Measurements from ENCODE around the gene CDK15.
"Not testable (repeated sequence)": the region's sequence is repeated elsewhere in the genome, so short reads cannot be mapped to it uniquely, and the experiment has no call there.

The CDK15 gene

DNA sequence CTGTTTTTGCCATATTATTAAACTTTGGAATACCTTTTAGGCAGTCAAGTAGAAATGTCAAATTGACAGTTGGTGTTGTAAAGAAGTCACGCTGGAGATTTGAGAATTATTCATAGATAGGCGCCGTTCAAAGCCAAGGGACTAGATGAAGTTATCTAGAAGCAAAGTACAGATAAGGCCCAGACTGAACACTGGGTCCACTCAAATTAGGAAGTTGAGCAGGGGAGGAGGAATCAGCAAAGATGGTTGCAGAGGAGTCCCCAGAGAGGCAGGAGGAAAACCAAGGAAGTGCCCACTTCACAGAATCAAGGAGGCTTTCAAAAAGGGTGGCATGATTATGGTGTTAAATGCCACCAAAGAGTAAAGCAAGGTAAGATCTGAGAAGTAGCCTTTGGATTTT, 16.0 kb upstream of the CDK15 start:
- DNase-seq: no peak

DNA sequence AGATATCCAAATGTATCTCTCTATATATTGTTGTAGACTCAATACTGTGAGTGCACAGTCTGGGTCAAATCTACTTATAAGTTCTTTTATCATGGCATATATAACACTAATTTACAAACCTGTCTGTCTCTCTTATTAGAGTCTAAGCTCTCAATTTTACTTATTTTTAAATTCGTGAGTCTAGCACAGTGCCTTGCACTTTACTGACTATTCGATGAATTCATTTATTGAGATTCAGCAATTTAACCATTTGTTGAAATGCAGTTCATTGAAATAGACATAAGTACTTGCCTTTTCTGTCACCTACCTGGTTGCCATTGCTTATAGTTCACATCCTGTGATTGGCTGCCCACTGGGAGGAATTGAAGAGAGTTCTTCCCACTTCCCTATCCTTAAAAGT, 15.3 kb upstream of the CDK15 start:
- DNase-seq: no peak

DNA sequence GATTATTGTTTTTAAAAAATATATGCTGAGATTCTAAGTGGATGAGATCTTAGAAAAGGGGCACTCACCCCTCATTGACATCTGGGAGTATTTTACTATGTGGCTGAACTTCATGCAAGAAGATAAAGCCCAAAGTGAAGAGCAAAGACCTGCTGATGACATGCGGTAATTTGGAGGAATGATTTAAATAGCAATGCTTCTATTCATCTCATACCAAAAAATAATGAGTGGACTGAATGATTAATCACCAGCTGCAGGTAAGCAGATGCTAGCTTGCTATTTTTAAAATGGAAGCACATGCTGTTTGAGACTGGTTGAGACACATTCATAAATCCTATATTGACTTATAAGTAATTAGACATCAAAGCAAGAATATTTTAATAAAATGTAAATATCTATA, 12.7 kb upstream of the CDK15 start:
- DNase-seq: peak; percentile 86

DNA sequence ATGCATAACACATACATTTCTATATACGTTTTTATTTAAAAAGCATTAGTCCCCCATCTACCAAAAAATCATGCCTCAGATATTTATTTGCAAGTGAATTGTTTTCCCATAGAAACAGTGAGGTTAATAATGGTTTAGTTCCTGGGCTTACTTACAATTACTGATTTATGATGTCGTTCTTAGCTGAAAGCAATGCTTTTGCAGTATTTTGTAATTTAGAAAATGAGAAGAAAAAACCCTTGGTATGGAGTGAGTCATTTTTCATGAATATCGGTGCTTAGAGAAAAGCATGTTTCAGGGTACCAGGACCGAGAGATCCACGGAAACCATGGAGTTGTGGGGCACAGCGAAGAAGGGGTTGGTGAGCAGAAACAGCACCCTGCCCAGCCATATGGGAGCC, 12.0 kb upstream of the CDK15 start:
- DNase-seq: peak; percentile 72

DNA sequence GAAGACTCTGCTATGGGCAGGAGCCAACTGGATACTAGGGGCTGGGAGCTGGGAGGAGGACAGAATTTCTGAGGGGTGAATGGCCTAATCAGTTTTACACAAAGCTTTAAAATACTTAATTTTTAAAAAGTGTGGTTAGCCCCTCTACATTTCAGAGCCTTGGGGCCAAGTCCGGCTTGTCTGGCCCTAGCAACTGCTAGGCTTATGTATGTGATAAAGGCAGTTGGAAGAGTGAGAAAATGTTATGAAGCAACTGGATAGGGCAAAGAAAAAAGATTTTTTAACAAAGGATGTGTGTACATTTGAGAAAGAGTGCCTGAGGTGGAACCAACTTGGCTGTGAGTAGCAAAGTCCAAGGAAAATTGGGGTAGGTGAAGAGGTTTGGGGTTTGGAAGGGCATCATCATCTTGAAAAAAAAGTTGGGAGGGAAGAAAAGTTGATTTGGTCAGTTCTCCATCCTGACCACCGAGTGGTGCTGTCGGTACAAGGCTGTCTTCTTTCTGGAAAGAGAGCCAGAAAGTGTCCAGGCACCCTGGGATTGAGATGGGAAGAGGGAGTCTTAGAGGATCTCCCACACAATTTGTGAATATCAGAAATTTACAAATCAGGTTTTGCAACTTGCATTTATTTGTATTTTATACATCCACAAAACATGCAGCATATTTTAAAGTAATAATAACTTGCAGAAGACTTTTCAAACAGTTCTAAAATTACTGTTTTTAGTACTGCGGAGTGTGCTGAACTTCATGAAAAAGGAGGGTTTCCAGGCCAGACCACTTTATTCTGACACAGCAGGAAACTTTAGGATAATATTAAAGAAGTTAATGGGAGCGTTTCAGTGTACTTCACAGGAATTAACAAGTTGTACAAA, 10.5 kb upstream of the CDK15 start:
- DNase-seq: peak; percentile 71

DNA sequence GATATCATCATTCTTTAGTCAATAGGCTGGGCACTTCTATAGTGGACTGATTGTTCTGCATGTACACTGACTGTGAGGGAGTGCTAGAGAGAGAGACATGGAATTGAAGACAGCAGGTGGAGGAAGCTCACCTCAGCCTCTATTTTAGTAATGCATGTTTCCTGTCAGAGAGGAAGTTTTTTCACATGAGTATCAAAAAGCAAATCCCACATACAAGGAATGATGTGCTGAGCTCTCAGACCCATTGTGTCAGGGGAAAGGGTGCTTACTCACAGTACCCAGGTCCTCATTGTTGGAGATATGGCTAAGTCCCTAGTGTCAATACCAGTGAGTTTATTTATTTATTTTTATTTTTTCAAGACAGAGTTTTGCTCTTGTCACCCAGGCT, 9.9 kb upstream of the CDK15 start:
- peak; percentile 4 for DNase-seq

DNA sequence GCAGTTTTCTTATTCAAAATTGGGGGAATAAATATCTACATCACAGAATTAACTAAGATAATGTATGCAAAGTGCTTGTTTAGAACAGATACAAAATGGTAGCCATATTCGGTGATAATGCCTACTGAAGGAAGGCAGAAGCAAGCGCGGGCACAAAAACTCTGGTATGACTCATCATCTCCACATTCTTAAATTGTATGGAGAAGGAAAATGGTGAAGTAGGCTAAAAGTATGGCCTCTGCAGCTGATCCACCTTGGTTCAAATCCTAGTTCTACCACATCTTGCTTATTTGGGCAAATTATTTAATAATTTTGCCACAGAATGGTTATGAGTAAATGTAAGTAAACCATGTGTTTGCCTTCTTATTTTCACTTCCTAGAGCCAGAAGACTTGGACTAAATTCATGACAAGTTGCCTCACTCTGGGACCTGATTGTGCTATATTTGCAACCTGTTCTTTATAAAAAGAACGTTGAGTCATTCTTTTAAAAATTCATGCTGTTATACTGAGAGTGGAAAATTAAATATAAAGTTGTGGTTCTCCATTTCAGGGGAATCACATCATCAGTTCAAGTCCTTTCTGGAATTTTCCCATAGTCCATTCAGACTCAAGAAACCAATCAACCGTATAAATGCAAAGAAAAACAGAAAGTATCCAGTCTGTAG, 9.0 kb upstream of the CDK15 start:
- DNase-seq: peak; percentile 81

DNA sequence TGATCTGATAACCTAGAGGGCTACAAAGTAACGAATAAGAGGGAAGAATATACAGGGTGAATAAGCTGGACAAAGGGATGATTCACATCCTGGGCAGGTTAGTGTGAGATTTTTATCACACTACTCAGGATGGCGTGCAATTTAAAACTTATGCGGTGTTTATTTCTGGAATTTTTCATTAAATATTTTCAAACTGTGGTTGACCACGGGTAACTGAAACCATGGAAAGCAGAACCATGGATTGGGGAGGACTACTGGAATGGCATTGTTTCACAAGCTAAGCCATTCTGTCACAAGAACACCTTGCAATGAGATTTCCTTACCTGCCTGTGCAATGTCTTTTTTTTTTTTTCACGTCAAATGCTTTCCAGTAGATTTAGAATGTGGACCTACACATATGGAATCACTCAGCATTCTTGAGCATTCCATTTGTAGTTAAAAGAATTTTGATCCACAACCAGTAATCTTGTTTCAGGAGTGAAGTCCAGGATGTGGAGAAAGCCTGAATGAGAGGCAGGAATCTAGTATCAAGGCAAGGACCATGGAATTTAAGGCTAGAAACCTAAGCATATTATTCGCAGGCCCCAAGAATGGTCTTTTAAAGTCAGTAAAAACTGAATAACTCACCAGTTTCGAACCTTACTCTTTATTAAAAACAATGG, 8.0 kb upstream of the CDK15 start:
- DNase-seq: peak; percentile 94

DNA sequence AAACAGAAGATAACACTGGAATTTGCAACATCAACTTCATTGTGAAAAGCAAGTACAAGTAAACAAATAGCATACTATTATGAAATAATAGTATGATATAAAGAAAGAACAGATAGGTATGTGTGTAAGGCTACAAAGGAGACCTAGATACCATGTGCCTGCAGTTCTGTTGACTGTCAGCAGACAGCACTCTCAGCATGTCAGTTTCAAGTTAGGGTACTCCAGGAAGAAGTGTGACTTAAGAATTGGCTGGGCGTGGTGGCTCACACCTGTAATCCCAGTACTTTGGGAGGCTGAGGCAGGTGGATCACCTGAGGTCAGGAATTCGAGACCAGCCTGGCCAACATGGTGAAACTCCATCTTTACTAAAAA, 7.4 kb upstream of the CDK15 start:
- peak; percentile 67 for DNase-seq

DNA sequence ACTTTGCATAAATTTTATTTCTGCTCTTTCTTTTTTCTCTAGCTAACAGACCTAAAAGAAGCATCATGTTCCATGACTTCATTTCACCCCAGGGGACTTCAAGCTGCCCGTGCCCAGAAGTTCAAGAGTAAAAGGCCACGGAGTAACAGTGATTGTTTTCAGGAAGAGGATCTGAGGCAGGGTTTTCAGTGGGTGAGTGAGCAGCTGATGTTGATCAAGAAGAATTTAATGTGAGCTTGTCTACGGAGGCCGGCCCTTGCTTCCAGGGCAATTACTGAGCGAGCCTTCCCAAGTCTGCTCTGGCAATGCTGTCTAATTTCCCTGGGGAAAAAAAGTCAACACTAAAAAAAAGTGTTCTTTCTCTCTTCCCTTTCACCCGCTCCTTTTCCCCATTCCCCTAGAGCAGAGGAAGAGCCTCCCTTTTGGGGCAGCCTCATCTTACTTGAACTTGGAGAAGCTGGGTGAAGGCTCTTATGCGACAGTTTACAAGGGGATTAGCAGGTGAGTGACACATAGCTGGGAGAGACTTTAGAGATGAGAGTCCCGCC, 1.2 kb downstream of the CDK15 start:
- peak; percentile 76 for DNase-seq

DNA sequence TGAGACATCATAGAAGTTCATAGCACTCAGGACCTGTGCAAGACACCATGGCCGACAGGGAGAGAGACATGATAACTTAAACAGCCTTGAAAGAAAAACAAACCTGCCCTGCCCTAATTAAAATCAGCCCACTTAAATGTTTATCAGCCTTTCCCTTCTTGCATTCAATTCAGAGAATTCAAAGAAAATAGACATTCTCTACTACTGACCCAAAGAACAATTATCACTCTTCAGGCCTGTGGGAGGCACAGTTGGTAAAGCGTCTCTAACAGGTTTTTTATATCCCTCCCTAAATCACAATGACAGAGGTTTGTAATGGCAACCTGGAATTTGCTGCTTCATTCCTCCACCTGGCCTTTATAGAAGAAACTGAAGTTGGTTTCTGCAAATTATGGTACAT, 1.7 kb downstream of the CDK15 start:
- DNase-seq: no peak

DNA sequence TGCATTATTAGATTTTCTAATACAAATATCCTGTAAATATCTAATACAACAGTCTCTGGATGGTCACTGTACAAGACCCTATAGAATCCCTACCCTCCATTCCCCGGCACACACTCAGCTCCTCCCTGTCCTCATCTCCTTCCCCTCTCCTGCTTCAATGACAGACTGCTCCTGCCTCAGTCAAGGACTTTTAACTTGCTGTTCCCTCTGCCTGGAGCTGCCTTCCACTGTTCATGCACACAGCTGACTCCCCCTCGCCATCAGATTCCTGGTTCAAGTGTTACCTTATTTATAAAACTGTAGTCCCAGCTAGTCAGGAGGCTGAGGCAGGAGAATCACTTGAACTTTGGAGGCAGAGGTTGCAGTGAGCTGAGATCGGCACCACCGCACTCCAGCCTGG, 3.3 kb downstream of the CDK15 start:
- no peak for DNase-seq

DNA sequence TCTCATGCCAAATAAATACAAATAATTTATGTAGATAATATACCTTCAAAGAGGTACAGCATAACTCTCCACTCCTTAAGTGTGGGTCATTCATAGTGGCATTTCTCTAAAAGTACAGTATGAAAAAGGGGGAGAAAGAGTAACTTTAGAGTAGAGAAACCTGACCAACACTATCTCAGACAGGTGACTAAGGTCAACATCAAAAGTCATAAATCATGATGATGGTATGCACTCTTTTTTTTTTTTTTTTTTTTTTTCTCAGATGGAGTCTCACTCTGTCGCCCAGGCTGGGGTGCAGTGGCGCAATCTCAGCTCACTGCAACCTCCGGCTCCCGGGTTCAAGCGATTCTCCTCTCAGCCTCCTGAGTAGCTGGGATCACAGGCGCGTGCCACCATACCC, 4.3 kb downstream of the CDK15 start:
- not testable (repeated sequence) for DNase-seq

DNA sequence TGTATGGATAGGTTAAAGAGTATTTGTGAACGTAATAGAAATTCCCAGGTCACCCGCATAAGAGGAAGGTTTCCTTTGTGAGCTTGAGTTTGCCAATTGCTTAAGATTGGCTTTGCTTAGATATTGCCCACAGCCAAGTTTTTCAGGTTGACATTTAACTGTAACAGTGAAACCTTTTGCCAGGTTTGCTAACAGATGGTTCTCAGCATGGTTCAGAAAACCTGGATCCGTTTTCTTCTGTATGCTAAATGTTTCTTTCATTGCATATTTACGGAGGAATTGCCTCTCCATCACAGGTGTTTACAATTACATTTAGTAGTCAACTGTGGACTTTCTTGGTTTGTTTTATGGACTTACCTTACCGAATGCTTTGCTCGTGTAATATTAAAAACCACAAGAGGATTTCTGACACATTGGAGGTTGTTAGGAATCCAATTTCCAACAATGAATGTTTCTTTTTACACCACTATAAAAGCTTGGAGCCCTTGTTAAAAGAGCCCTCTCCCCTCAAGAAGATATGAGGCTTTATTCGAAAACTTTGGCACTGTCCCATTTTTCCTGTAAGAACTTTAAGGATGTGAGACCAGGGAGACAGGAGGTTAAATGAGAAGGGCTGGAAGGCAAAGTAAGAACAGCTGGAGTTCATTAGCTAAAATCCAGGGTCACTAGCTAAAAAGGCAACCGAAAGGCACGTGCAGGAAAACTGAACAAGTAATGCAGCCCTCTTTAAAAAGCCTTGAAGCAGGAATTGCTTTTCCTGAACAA, 7.8 kb downstream of the CDK15 start:
- peak; percentile 81 for DNase-seq

DNA sequence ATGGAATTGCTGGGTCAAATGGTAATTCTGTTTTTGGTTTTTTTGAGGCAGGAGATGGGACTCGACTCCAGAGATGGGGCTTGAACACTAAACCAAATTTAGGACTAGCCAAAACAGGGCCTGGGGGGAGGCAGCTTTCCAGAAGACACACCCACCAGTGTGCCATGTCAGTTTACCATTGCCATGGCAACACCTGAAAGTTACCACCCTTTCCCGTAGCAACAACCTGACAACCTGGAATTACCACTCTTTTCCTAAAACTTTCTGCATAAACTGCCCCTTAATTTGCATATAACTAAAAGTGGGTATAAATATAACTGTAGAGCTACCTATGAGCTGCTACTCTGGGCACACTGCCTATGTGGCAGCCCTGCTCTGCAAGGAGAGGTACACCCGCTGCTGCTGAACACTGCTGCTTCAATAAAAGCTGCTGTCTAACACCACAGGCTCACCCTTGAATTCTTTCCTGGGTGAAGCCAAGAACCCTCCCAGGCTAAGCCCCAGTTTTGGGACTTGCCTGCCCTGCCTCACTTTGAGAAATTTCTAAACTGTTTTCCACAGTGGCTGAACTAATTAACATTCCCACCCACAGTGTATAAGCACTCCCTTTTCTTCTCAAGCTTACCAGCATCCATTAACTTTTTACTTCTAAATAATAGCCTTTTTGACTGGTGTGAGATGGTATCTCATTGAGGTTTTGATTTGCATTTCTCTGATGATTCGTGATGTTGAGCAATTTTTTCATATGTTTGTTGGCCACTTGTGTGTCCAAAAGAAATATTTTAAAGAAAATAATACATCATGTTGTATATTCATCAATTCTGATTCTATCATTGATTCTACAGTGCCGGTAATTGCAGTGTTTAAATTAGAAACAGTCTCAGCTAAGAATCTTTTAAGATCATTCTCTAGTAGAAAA, 10.6 kb downstream of the CDK15 start:
- no peak for DNase-seq

DNA sequence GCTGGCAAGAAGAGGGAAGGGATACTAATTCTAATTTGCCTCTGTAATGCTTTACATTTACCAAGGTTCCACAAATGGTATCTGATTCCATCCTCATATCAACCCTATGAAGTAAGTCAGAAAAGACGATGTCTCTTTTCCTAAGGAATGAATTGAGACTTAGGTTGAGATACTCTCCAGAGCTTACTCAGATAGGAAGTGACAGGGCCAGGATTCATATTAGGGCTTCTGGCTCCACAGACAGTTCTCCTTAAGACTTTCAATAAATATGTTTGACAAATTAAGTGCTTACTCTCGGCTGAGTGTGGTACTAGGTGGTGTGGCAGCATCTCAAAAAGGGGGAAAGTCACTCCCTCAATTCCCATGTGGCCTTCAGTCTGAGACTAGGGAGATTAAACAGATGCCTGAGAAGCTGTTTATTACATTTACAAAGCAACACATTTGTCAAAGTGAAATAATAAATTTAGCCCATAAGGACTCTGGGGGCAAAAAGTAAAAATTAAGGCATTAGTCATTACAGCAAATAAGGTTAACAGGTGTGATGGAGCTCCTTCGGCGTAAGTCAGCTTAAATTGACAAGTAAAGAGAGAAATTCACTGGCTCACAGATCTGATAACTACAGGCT, 14.2 kb downstream of the CDK15 start:
- no peak for DNase-seq

DNA sequence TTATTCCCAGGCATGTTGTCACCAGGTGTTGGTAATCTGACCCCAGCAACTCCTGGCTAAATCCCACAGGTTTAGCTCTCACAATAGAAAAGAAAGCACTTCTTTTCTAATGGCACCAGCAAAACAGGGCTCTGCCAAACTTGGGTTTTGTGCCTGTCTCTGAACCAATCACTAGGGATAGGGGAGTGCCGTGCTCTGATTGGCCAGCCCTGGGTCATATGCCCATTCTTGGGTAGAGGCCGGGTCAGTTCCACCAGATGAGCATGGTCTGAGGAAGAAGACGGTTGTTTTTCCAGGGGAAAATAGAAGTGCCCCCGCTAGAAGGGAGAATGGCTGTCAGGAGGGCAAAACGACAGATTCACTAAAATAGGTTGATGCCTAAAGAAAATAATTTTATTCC, 14.7 kb downstream of the CDK15 start:
- DNase-seq: no peak

DNA sequence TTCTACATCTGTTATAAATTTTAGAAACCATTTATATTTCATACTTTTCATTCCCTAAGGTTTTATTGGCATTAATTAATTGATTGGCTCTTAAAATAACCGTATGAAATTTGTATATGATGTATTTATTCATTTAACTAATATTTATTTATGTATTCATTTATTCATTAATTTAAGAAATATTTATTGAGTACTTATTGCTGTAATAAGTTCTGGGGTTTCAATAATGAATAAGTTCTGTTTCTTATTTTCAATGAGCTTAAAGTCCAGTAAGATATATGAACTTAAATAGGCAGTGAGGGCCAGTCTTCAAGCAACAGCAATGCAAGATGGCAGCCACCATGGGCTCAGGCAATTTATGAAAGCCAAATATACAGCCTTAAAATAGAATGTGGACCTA, 17.9 kb downstream of the CDK15 start:
- DNase-seq: no peak

DNA sequence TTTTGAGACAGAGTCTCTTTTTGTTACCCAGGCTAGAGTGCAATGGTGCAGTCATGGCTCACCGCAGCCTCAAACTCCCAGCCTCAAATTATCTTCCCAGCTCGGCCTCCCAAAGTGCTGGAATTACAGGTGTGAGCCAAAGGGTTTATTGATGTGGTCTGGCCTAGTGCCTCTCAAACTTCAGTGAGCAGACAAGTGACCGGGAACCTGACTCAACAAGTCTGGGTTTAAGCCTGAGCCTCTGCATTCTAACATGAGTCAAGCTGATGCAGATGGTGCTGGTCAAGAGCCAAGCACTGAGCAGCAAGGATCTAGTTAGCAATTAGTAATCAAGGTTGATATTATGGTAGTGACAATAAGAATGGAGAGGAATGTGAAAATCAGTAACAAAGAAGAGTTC, 21.3 kb downstream of the CDK15 start:
- DNase-seq: no peak

DNA sequence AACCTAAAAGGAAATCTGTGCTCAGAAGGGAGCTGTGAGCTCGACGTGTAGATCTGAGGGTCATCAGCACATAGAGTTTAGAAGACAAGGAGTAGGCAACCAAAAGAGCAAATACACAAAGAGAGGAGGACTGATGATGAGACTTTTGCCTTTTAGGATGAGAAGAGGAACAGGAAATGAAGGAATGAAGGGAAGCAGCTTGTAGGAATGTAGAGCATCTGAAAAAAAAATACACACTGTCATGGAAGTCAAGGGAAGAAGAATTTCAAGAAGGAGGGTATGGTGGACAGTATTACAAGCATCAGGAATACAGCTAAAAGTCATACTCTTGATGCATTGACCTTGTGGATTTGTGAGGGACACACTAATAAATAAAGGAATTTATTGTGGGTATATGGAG, 21.9 kb downstream of the CDK15 start:
- DNase-seq: no peak

DNA sequence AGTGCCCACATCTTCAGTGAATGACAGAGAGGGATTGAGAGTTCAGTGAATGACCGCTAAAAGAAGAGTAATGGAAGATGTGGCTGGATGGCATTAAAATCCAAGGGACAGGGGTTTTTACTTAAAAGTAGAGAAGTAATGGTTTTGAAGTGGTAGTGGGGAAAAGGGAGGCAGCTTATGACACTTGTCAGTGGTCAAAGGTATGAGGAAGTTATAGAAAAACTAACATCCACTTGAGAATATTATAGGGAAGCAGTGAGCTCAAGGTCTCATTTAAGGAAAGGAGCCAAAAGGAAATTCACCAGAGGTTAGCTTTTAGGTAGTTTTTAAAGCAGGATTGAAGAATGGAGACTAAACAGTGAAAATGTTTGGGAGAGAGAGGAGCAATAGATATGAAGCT, 24.3 kb downstream of the CDK15 start:
- no peak for DNase-seq

Data from fibroblast of skin of abdomen (primary cell).